ENCODE measurements around the gene VASN.
"Not testable (repeated sequence)": the region's sequence is repeated elsewhere in the genome, so short reads cannot be mapped to it uniquely, and the experiment has no call there.

The VASN gene

DNA sequence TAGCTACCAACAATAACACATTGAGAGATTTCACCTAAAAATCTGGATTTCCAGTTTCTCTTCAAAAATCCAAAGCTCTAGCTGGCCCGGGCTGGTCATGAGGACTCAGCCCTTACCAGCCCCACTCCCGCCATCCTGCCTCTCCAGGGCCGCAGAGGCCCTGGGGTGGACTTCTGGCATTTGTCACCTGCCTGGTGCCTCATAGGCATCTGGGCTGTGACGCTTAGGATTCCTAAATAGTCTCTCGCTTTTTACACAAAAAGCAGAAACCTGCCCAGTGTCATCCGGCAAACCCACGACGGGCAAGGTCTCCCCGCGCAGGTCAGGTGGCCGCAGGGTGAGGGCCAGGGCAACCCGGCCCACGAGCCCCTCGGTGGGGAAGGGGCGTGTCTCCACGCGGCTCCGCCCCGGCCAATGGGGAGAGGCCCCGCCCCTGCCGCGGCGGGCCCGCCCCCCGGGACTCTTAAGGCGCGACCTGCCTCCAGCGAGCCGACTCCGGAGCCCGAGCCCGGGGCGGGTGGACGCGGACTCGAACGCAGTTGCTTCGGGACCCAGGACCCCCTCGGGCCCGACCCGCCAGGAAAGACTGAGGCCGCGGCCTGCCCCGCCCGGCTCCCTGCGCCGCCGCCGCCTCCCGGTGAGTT, at the start of gene VASN:
Gene VASN, plus strand, starts transcription at position 492 of the 644 bp plus-strand sequence. CDS start 9,030 bp downstream, outside the sequence.
- peak; percentile 21 to 67 (median 58) for DNase-seq (ENCODE audit: low read depth in 3 of 3, low spot score in 1 of 3)

DNA sequence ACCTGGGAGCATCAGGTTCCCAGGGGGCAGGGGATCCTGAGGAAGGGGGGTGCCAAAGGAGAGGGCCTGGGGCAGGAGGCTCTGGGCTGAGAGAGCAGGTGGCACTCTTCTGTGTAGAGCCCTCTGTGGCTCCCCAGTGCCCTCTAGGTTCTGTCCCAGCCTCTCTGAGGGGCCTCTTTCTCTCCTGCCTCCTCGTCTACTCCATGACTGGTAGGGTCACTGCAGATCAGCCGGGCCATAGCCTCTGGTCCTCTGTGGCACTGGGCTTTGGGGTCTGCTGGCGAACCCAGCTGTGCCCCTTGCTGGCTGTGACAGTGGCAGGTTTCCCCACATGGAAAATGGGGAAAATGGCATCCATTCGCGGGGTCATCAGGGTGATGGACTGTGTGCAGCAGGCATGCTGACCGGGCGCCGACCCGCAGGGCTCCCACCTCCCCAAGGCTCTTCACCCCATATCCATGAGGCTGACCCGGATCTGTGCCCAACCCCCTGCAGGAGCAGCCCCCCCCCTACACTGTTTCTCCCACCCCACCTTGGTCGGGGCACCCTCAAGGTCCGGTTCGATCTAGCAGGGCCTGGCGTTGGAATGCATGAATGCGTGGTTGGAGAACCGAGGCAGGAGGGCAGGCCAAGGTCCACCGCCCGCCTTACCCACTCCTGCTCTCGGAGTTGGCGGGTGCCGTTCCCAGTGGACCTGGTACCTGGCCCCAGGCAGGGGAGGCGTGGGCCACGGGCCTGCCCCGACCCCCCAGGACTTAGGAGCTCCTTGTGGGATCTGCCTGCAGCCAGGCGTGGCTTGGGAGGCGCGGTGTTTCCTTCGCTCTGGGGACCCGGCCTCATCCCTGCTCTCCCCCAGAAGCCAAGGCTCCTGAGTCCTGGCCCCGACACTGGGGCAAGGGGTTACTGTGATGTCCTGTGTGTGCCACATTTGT, 49.3 kb upstream of the VASN start:
- no peak for DNase-seq (ENCODE audit: low read depth in 3 of 3, low spot score in 1 of 3)

DNA sequence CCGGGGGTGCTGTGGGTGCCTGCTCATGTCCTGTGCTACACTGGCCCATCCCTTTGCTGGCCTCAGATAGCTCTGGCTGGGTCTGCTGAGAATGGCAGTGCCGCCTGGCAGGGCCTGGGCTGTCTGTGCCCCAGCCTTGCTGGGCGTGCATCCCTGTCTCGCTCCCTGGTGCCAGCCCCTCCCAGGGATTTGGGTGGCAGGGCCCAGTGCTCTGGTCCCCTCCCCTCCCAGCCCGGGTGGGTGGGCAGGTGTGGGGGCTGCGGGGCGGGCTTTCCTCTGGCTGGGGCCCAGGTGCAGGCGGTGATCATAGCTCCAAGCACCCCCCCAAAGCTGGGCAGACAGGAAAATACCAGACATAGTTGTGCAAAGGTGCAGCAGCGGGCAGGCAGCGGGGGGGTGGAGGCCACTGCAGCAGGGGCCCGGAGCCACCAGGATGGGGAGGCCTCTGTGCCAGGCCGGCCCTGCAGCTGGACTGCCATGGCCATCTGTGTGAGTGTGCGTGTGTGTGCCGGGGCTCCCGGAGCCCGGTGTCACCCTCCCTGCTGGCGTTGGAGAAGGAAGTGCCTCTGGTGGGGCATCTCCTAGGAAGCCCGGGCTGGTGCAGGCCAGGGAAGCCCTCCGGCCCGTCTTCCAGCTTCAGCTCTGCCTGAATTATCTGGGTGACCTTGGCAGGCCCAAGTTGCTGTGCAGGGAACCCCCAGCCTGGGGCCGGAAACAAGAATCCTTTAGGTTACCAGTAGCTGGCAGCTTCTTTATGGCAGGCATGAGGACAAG, 48.4 kb upstream of the VASN start:
- DNase-seq (ENCODE audit: low read depth in 3 of 3, low spot score in 1 of 3) = no peak

DNA sequence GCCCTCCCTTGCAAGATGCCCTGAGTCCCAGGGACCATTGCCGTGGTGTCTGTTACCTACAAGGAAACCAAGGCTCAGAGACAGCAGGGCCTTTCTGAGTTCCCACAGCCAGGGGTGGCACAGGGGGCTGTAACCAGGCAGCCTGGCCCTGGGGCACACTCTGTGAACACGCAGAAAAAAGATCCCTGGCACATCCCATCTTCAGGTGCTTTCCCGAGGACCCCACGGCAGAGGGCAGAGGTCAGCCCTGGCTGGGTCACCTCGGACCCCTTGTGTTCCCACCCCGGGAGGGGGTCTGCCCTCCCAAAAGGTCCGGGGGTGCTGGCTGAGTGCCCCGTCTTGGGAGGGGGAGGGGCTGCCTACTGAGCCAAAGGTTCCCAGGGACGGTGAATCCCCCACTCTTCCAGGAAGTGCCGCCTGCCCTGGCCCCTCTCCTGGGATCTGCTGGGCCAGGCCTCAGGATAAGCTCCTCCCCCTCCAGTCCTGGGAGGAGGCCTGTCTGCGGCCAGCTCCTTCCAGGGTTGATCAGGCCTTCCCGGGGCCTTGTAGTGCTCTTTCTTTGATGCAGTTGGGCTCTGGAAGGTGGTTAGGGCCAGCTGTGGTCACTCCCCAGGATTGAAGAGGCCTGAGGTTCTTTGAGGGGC, 47.7 kb upstream of the VASN start:
- no peak for DNase-seq (ENCODE audit: low read depth in 3 of 3, low spot score in 1 of 3)

DNA sequence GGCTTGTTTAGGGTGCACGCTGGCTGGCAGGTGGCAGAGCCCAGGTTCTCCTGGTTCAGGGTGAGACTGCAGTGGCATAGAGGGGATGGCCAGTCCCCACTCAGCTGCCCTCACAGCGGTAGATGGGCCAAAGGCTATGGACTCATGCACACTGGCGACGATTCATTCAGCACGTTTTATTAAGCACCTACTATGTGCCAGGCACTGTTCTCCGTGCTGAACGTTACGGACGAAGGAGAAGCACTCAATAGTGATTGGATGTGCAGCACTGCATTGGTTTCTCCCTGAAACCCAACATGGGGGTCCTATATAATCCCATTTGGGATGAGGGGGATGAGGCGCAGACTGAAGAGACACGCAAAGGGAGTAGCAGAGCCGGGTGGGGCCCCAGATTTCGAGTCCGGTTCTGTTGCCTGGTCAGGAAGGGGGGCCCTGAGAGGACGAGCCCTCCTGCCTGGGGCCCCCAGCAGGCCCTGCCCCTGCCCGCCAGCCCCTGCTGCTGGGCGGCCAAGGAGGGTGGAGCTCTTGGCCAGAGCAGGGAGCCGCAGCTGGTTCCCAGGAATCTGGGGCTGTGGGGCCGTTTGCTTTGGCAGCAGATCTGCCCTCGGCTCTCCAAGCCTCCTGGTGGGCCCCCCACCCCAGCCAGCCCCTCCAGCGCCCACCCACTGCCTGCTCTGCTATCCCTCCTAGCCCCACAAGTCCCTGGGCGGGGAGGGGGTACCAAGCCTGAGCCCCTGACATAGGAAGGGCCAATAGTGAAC, 47.0 kb upstream of the VASN start:
- no peak for DNase-seq (ENCODE audit: low read depth in 3 of 3, low spot score in 1 of 3)

DNA sequence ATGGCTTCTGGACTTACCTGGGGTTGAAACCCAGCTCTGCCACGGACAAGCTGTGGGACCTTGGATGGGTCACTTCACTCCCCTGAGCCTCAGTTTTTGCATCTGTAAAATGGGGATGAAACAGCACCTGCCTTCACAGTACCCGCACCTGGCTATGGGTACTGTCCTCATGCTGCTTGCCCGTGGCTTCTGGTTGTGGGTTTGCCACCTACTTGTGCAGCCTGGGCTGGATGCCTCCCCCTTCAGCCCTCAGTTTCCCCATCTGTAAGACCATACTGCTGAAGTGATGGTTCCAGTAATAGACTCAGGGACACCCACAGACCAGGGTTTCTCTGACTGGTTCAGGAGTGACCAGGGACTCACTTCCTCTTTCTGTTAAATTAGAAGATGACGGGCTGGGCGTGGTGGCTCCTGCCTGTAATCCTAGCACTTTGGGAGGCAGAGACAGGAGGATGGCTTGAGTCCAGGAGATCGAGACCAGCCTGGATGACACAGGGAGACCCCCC, 46.3 kb upstream of the VASN start:
- DNase-seq (ENCODE audit: low read depth in 3 of 3, low spot score in 1 of 3) = no peak

DNA sequence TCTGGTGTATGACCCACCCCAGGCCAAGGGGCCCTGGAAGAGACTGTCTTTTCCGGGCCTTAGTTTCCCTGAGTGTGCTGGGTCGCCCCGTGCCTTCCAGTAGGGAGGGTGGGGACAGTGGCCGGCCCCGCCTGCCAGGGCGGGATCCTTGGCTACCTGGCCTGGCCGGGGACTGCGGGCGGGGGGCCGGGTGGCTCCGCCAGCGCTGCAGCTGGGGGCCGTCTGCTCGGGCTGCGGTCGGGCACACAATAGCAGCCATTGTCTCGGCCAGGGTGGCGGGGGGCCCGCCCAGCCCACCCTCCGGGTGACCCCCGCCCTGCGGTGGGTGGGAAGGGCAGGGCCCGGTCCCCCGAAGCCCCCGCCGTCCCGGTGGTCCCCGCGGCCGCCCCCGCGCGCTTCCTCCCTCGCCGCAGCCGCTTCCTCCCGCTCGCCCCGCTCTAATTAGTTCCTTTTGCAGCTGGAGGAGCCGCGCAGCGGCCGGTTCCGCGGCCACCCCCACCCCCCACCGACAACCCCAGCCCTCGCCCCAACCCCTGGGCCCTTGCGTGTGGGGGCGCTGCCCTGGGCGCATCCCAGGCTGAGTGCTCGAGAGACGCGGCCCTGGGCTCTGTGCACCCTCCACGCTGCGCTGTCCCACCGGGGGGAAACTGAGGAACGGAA, 44.1 kb upstream of the VASN start:
- DNase-seq (ENCODE audit: low read depth in 3 of 3, low spot score in 1 of 3) = no peak

DNA sequence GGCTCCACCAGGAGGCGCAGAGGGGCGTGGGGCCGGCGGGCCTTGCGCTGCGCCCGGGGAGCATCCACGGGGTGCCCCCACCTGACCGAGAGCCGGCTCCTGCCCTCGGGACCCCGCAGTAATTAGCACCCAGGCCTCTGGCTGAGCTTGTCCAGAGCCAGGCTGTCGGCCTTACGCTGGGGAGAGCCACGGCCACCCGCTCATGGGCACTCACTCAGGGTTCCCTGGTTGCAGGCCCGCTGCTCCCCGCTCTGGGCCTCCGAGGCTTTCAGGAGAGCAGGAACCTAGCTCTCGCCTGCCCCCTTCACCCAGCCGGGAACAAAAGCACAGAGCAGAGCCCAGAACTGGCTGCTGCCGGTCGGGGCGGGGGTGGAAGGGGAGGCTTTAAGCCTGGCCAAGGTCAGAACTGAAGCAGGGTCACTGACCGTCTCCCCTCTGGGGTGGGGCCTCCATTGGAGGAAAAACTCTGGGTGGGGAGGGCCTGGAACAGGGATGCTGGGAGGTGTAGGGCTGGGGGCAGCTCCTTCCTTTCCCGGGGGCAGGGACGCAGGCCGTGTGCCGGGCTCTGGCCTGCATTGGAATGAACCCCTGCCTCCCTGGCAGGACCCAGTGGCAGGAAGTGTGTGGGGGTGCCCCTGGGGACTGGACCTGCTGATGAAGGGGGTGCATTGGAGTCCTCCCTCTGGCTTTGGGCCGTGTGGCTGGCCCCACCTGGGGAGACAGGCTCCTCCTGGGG, 43.4 kb upstream of the VASN start:
- peak in 2 of 3 donors; percentile 15 to 44 for DNase-seq (ENCODE audit: low read depth in 3 of 3, low spot score in 1 of 3)

DNA sequence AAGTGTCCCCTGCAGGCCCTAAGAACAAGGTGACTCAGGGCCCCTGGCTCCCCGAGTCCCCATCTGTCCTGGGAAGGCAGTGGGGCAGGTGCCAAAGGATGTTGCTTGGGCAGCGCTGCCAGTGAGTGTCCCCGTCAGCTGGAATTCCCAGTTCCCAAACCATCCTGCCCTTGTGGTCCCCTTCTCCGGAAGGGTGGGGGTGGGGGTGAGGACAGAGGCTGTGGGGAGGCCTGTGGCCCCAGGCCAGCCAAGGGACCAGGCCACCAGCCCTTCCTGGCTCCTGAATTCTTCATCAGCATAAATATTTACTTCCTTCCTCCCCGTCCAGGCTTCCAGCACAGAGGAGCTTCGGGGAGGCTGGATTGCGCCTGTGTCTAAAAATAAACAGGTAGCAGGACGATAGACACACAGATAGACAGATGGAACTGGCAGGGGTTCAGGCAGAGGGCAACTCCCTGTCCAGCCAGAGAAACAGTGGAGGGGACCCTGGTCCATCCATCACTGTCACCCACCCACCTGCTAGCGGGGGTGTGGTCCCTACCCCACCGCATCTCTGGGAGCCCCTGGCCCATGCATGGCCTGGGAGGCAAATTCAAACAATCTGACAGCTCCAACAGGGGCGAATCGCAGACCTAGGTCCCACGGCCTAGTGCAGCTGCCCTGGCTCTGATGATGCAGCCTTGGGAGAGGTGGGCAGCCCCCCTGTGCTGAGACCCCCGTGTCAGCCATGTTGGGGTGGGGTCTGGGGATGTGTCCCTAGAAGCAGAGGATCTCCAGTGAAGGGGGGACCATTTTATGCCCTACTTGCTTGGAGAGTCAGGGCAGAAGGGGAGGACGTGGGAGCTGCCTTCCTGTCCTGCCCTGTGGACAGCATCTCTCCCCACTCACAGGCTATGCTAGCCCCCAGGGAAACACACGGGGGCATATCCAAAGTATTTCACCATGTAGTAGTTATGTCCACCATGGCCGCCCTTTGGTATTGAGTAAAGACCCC, 42.6 kb upstream of the VASN start:
- DNase-seq (ENCODE audit: low read depth in 3 of 3, low spot score in 1 of 3) = no peak

DNA sequence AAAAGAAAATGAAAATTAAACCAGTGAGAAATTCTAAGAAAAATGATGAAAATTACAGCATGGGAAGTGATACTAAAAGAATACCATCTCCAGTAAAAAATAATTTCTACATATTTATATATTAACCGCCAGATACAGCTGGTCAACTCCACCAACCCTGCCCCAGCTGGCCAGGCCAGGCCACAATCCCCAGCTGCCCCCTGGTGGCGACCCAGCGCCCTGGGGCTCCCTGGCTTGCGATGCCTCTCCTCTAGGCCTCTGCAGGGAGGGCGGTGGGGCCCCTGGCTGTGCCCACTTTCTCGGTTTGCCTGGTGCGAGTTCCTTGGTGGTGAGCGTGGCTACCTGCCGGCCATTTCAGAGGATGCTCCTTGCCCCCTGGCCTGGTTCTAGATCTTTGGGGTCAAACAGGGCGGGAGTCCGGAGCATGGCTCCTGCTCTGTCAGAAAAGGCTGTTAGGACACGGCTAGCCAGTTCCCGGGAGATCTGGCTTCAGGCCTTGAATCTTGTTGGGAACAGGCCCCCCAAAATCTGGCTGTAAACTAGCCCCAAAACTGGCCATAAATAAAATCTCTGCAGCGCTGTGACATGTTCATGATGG, 41.3 kb upstream of the VASN start:
- DNase-seq (ENCODE audit: low read depth in 3 of 3, low spot score in 1 of 3) = peak; percentile 22 to 67 (median 39)

DNA sequence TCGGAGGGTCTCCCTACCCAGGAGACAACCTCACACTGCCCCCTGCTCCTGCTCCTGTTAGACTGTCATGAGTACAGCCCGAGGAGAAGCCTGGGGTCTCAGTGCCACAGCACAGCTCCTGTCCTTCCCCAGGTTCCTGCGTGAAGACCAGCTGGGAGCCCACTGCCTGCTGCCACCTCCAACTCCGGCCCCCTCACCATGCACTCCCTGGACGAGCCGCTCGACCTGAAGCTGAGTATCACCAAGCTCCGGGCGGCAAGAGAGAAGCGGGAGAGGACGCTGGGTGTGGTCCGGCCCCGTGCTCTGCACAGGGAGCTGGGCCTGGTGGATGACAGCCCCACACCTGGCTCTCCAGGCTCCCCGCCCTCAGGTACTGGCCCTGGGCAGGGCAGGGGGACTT, 39.6 kb upstream of the VASN start:
- DNase-seq (ENCODE audit: low read depth in 3 of 3, low spot score in 1 of 3) = no peak

DNA sequence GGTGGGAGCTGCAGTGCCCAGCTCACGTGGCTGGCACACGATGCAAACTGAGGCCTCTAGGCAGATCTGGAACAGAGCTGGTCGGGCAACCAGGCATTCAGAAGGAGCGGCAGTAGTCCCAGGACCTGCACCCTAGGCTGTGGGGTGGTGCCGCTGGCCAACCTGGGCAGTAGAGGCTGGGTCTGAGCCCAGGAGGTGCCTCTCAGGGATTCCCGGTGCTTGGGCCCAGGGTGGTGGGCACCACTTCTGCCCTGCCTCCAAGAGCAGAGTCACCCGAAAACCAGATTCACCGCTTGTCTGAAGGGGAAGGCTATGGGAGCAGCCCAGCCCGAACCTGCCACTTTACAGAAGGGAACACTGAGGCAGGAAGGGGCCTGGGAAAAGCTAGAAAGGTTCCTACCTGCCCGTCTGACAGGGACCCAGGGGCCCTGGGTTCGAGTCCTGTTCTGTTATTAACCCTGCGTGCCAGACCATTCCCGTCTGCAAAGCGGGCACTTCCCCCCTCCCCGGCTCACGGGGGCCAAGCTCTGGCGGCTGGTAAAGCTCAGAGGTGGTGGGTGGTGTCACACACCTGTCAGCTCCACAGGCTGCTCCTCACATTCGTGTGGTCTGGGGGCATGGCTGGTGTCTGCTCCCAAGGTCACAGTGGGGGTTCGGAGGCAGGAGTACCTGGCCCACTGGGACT, 38.9 kb upstream of the VASN start:
- DNase-seq (ENCODE audit: low read depth in 3 of 3, low spot score in 1 of 3) = no peak

DNA sequence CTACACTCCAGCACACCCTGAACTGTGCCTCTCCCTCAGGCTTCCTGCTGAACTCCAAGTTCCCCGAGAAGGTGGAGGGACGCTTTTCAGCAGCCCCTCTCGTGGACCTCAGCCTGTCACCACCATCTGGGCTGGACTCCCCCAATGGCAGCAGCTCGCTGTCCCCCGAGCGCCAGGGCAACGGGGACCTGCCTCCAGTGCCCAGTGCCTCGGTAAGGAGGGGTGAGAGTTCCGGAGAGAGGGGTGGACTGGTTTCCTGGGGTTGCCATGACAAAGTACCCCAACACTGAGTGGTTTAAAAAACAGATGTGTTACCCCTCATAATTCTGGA, 38.4 kb upstream of the VASN start:
- DNase-seq (ENCODE audit: low read depth in 3 of 3, low spot score in 1 of 3) = no peak

DNA sequence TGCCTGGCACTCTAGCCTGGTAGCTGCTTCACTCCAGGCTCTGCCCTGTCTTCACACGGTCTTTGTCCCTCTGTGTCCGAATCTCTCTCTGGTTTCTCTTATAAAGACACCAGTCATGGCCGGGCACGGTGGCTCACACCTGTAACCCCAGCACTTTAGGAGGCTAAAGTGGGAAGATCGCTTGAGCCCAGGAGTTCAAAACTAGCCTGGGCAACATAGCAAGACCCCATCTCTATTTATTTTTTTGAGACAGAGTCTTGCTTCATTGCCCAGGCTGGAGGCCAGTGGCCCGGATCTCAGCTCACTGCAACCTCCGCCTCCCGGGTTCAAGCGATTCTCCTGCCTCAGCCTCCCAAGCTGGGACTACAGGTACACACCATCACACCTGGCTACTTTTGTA, 37.9 kb upstream of the VASN start:
- DNase-seq (ENCODE audit: low read depth in 3 of 3, low spot score in 1 of 3) = not testable (repeated sequence)

DNA sequence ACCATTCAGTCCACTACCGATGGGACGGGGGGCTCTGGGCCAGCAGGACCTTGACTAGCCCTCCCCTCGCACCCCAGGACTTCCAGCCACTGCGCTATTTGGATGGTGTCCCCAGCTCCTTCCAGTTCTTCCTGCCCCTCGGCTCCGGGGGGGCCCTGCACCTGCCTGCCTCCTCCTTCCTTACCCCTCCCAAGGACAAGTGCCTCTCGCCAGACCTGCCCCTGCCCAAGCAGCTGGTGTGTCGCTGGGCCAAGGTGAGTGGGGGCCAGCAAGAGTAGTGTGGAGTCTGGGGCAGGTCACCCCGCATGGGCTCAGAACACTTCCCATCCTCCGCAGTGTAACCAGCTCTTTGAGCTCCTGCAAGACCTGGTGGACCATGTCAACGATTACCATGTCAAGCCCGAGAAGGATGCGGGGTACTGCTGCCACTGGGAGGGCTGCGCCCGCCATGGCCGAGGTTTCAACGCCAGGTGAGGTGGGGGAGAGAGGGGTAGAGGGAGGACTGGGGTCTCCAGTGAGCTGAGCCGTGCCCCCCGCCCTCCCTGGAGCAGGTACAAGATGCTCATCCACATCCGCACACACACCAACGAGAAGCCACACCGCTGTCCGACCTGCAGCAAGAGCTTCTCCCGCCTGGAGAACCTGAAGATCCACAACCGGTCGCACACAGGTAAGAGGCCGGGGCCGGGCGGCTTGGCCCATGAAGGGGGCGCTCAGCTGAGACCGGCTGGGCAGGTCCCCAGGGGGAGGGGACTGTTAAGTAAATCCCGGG, 36.7 kb upstream of the VASN start:
- DNase-seq (ENCODE audit: low read depth in 3 of 3, low spot score in 1 of 3) = no peak

Measured in stimulated activated CD4-positive, alpha-beta T cell treated with anti-CD3 and anti-CD28 coated beads, TNF-alpha, amount 100 ng/mL, for 1 hour (primary cell).